ENCODE data around the gene MTG1.
"Not testable (repeated sequence)": the region's sequence is repeated elsewhere in the genome, so short reads cannot be mapped to it uniquely, and the experiment has no call there.

DNA sequence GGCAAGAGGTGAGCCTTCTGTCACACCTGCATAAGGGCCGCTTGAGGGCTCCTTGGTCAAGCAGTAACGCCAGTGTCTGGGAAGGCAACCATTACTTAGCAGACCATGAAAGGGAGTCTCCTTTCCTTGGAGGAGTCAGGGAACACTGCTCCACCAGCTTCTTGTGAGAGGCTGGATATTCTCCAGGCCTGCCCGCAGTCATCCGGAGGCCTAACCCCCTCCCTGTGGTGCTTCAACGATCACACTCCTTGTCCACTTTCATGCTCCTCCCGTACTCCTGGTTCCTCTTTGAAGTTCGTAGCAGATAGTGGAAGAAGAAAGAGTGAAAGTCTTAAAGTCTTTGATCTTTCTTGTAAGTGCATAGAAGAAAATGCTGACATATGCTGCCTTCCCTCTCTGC lies 26.5 kb upstream of the MTG1 start:
- TF ChIP-seq, protein P1, sequence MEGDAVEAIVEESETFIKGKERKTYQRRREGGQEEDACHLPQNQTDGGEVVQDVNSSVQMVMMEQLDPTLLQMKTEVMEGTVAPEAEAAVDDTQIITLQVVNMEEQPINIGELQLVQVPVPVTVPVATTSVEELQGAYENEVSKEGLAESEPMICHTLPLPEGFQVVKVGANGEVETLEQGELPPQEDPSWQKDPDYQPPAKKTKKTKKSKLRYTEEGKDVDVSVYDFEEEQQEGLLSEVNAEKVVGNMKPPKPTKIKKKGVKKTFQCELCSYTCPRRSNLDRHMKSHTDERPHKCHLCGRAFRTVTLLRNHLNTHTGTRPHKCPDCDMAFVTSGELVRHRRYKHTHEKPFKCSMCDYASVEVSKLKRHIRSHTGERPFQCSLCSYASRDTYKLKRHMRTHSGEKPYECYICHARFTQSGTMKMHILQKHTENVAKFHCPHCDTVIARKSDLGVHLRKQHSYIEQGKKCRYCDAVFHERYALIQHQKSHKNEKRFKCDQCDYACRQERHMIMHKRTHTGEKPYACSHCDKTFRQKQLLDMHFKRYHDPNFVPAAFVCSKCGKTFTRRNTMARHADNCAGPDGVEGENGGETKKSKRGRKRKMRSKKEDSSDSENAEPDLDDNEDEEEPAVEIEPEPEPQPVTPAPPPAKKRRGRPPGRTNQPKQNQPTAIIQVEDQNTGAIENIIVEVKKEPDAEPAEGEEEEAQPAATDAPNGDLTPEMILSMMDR (IDR thresholded peaks at IDR 0.05): not testable (repeated sequence)
- not testable (repeated sequence) for TF ChIP-seq POLR2A (IDR thresholded peaks at IDR 0.05)
